Kidney (tissue), 14 donors: ENCODE results near the gene FIG4. TPM values are rescaled to one million over a fixed set of nuclear protein-coding genes. Genes with fewer than 3 reads are reported as not detected.
A peak's percentile ranks its signal among the peaks of the same experiment; 100 is the strongest.

Experiments
- DNase-seq, 5 donors: peaks; one replicate each; pipeline ENCODE4 v3.0.0-alpha.2; 2013 to 2020
- FAIRE-seq: peaks from 2 replicates; lab custom pipeline; 2012; peaks lifted over from hg19 to GRCh38; lab: Jason Lieb, UNC
- H3K27ac ChIP-seq, 2 donors: one replicate each; pipeline ENCODE4 v1.7.0; 2013; ENCODE audit warnings: low read depth in 2 of 2, low read length in 2 of 2, inconsistent platforms in 1 of 2
- H3K27me3 ChIP-seq: one replicate; pipeline ENCODE4 v1.7.1; 2013; ENCODE audit warnings: low read length, inconsistent platforms; ENCODE audit not compliant: control insufficient read depth, insufficient read depth
- H3K36me3 ChIP-seq, 3 donors: one replicate each; pipeline versions ENCODE4 v1.7.0 to v1.7.1; 2013; ENCODE audit warnings: low read length in 3 of 3, control low read depth in 1 of 3, inconsistent platforms in 1 of 3; ENCODE audit not compliant: insufficient read depth in 3 of 3, control insufficient read depth in 2 of 3
- H3K4me1 ChIP-seq, 3 donors: one replicate each; pipeline versions ENCODE4 v1.7.0 to v1.7.1; 2013; ENCODE audit warnings: low read length in 3 of 3, inconsistent platforms in 1 of 3, low read depth in 1 of 3; ENCODE audit not compliant: control insufficient read depth in 2 of 3, insufficient read depth in 2 of 3
- H3K4me3 ChIP-seq, 3 donors: one replicate each; pipeline versions ENCODE4 v1.7.0 to v1.8.1; 2013; ENCODE audit warnings: low read length in 3 of 3, control low read depth in 1 of 3, inconsistent platforms in 1 of 3
- H3K9ac ChIP-seq, 3 donors: one replicate each; pipeline versions ENCODE4 v1.7.0 to v1.7.1; 2013; ENCODE audit warnings: low read length in 3 of 3, control low read depth in 1 of 3, inconsistent platforms in 1 of 3
- H3K9me3 ChIP-seq, 3 donors: one replicate each; pipeline versions ENCODE4 v1.7.0 to v1.7.1; 2013; ENCODE audit warnings: low read length in 3 of 3, control low read depth in 1 of 3, inconsistent platforms in 1 of 3; ENCODE audit not compliant: control insufficient read depth in 2 of 3, insufficient read depth in 1 of 3
- intact Hi-C: fragments of 100-400 bp; cut with DNase I; formaldehyde crosslinking; loops from one replicate; pipeline ENCODE4 v1.11.1; 2022
- polyA plus RNA-seq: library from polyadenylated mRNA; stranded (reverse); fragments of 350-450 nt; fragmentation: Illumina TruSeq; extraction: RNeasy Lipid Tissue Mini Kit (QIAGEN cat#74804); gene quantifications from one replicate; pipeline ENCODE4 v1.2.3, GENCODE V29; 2014; ENCODE audit warnings: low read depth, low replicate concordance; ENCODE audit not compliant: insufficient read depth
- total RNA-seq: library from RNA; stranded (reverse); fragmentation: NEBNext Ultra II Directional; extraction: Animal tissue kit (Norgen Biotek cat#: 25700); gene quantifications from one replicate; pipeline ENCODE4 v1.2.1, GENCODE V29; 2021
- TF ChIP-seq, protein P1 (sequence below): IDR thresholded peaks from 3 replicates; pipeline ENCODE4 v1.5.1; 2012; ENCODE audit warnings: mild to moderate bottlenecking, moderate library complexity, borderline replicate concordance; ENCODE audit not compliant: insufficient read depth; ENCODE audit errors: extremely low read depth
- donor health status: control.
- donor health status: control.
- donor health status: control.
- donor health status: control.
- donor health status: control.
- donor health status: DM: yes; HTN: yes; CAD: no.
- donor health status: Normal renal cell carcinoma (clear cell type).

The FIG4 gene
- total and polyA plus RNA-seq, 2 donors from 2014 or later, result 13.1 to 17.8 TPM

DNA sequence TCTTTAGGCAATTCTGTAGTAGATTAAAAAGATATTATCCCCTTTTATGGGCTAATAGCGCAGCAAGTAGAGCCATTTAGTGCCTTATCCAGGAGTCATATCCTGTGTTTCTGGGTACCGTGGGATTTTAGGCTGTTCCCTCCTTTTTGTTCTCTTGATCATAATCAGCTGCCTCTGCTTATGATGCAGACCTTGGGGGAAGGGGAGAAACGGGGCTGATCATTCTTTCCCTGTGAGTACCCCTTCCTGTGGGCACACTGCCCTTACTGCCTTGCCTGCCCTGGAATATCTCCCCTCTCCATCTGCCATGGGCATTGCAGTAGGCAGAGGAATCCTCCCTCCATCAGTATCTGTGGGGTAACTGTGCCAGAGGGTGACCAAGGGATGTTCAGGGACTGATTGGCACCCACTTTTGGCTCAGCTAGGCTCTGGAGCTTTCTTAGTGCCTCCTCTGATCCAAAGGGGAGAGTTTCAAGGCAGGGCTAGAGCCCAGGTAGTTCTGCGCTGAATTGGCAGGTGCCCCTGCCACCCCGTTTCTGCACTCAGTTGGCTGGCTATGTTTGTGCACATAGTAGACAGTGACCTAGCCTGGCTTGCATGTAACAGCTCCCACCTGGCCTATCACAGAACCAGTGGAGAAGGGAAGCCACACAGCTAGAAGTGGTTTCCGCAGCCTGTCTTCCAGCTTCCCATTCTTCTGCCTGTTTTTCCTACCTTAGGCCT lies 103.3 kb downstream of the FIG4 start:
- no peak overlapping the region for H3K4me3 ChIP-seq
- intact Hi-C loops, result no loop called here
- peaks cover 0 to 10% (median 0%) of the 10 kb centered on the region in 3 donors for H3K36me3 ChIP-seq
- DNase-seq, result no peak
- peak overlapping the region in 1 of 2 donors; percentile 42 for H3K27ac ChIP-seq
- TF ChIP-seq, protein P1, sequence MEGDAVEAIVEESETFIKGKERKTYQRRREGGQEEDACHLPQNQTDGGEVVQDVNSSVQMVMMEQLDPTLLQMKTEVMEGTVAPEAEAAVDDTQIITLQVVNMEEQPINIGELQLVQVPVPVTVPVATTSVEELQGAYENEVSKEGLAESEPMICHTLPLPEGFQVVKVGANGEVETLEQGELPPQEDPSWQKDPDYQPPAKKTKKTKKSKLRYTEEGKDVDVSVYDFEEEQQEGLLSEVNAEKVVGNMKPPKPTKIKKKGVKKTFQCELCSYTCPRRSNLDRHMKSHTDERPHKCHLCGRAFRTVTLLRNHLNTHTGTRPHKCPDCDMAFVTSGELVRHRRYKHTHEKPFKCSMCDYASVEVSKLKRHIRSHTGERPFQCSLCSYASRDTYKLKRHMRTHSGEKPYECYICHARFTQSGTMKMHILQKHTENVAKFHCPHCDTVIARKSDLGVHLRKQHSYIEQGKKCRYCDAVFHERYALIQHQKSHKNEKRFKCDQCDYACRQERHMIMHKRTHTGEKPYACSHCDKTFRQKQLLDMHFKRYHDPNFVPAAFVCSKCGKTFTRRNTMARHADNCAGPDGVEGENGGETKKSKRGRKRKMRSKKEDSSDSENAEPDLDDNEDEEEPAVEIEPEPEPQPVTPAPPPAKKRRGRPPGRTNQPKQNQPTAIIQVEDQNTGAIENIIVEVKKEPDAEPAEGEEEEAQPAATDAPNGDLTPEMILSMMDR, result no peak
- no peak for FAIRE-seq
- no peaks in the 10 kb centered on the region for H3K9me3 ChIP-seq
- peaks cover 0 to 3% (median 3%) of the 10 kb centered on the region in 3 donors for H3K4me1 ChIP-seq
- no peak overlapping the region for H3K9ac ChIP-seq
- no peaks in the 10 kb centered on the region for H3K27me3 ChIP-seq

- Histone ChIP-seq H3K4me3 (no peak overlapping the region), H3K27me3 (no peaks in the 10 kb centered on the region), H3K4me1 (peaks cover 0 to 3% (median 3%) of the 10 kb centered on the region in 3 donors), H3K27ac (no peak overlapping the region), H3K9ac (no peak overlapping the region), H3K36me3 (peaks cover 0 to 10% (median 0%) of the 10 kb centered on the region in 3 donors), H3K9me3 (no peaks in the 10 kb centered on the region)
- intact Hi-C loops, result no loop called here
- no peak for DNase-seq
- TF ChIP-seq, protein P1, result no peak
- no peak for FAIRE-seq
Observed at GRCh38 chr6:109795994-109796555, 105.0 kb downstream of the FIG4 start.

GRCh38 chr6:109799129-109799528 lies 108.0 kb downstream of the FIG4 start:
- no peaks in the 10 kb centered on the region for H3K9me3 ChIP-seq
- H3K27ac ChIP-seq, result no peak overlapping the region
- DNase-seq (no peak), FAIRE-seq (no peak)
- H3K4me3 ChIP-seq, result no peak overlapping the region
- H3K9ac ChIP-seq, result no peak overlapping the region
- no peaks in the 10 kb centered on the region for H3K27me3 ChIP-seq
- intact Hi-C loops, result no loop called here
- H3K4me1 ChIP-seq, result peaks cover 0 to 3% (median 2%) of the 10 kb centered on the region in 3 donors
- TF ChIP-seq, protein P1, result no peak
- peaks cover 0 to 5% (median 0%) of the 10 kb centered on the region in 3 donors for H3K36me3 ChIP-seq
